Peyer's patch (tissue), 4 donors: Measurements from ENCODE around the gene APOBEC4.

Source experiments
- POLR2A ChIP-seq, 2 donors: fragments of 450-650 bp; IDR thresholded peaks; one replicate each; pipeline ENCODE4 v1.5.1; 2017; ENCODE audit warnings: antibody characterized with exemption in 2 of 2, mild to moderate bottlenecking in 2 of 2, moderate library complexity in 2 of 2
- TF ChIP-seq, protein P1 (sequence below), 6 experiments: fragments of 450-650 bp in 4 of 6; fragments of 200-600 bp in 2 of 6; sonication (generic) in 1 of 6; IDR thresholded peaks; one replicate each; pipeline ENCODE4 v1.5.1; 2017 to 2019; ENCODE audit warnings: antibody characterized with exemption in 6 of 6, mild to moderate bottlenecking in 3 of 6, moderate library complexity in 1 of 6

DNA sequence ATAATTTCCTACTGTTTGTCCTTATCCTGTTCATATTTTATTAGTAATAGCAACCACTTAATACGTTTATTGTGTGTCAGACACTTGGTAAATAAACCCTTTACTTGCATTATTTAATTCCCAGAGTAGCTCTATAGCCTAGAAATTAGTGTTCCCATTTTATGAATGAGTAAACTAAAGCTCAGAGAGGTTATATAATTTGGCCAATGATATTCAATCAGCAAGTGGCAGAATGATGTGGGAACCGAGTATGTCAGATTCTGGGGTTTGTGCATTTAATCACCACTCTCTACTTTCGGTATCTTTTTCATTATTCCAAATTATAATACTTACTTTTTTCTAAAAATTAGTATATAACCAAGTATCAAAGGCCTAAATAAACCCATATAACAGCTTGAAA is 10.9 kb downstream of the APOBEC4 start:
- TF ChIP-seq POLR2A (IDR thresholded peaks at IDR 0.05), result no peak
- TF ChIP-seq, protein P1, sequence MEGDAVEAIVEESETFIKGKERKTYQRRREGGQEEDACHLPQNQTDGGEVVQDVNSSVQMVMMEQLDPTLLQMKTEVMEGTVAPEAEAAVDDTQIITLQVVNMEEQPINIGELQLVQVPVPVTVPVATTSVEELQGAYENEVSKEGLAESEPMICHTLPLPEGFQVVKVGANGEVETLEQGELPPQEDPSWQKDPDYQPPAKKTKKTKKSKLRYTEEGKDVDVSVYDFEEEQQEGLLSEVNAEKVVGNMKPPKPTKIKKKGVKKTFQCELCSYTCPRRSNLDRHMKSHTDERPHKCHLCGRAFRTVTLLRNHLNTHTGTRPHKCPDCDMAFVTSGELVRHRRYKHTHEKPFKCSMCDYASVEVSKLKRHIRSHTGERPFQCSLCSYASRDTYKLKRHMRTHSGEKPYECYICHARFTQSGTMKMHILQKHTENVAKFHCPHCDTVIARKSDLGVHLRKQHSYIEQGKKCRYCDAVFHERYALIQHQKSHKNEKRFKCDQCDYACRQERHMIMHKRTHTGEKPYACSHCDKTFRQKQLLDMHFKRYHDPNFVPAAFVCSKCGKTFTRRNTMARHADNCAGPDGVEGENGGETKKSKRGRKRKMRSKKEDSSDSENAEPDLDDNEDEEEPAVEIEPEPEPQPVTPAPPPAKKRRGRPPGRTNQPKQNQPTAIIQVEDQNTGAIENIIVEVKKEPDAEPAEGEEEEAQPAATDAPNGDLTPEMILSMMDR (IDR thresholded peaks at IDR 0.05), result no peak
